GM12891 (cell line): ENCODE data around the gene RAX2.

Source experiments
- PAX5 ChIP-seq: IDR thresholded peaks from 2 replicates; pipeline ENCODE4 v1.6.1; 2011; ENCODE audit warnings: low read length, moderate library complexity, mild to moderate bottlenecking; ENCODE audit not compliant: insufficient read depth, severe bottlenecking
- POLR2A ChIP-seq: IDR thresholded peaks from 2 replicates; pipeline ENCODE4 v1.6.1; 2011; ENCODE audit warnings: low read depth, low read length, control low read depth
- POLR2AphosphoS5 ChIP-seq: IDR thresholded peaks from 2 replicates; pipeline ENCODE4 v1.6.1; 2011; ENCODE audit warnings: low read depth, low read length, control low read depth
- POU2F2 ChIP-seq: IDR thresholded peaks from 2 replicates; pipeline ENCODE4 v1.6.1; 2011; ENCODE audit warnings: low read depth, mild to moderate bottlenecking, control low read depth, low read length, moderate library complexity
- SPI1 ChIP-seq: IDR thresholded peaks from 2 replicates; pipeline ENCODE4 v1.6.1; 2011; ENCODE audit warnings: low read depth, low read length, control low read depth
- TAF1 ChIP-seq: IDR thresholded peaks from 2 replicates; pipeline ENCODE4 v1.6.1; 2011; ENCODE audit warnings: low read depth, low read length, control low read depth

DNA sequence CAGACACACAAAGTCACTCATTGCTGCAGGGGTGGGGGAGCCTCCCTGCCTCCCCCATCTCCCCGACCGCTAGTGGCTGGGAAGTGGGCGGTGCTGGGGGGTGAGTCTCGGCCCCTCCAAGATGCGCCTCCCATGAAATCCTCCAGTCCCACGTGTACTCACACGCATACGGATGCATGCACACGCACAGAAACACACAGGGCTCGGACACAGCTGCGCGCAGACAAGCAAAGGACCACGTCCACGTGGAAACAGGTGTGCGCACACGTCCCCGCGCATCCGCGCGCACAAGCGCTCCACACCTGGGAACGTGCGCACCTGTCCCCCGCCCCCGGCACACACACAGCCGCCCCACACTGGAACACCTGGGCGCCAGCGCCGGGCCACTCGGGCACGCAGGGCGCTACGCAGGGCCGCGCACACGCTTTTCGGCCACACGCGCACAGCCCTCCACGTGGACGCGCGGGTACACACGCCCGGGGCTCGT lies 13.5 kb upstream of the RAX2 start:
- TF ChIP-seq POLR2A: no peak
- TF ChIP-seq TAF1: no peak
- TF ChIP-seq POLR2AphosphoS5: no peak
- no peak for TF ChIP-seq SPI1
- no peak for TF ChIP-seq PAX5
- no peak for TF ChIP-seq POU2F2
